Endothelial cell of umbilical vein (primary cell): ENCODE data around the gene MORC1. TPM values are rescaled to one million over a fixed set of nuclear protein-coding genes. Genes with fewer than 3 reads are reported as not detected.

ENCODE experiments used
- BruUV-seq: library from RNA; stranded (reverse); fragments of 400-500 nt; replicated peaks from 2 replicates; lab custom pipeline; 2021; lab: Mats Ljungman, UMichigan
- CTCF ChIA-PET: fragments of 300-600, 350-600 bp; sonication (Branson Sonifier 250); formaldehyde crosslinking; loops from one replicate; lab custom pipeline; 2021; ENCODE audit warnings: antibody characterized with exemption, inconsistent platforms; lab: Charles Lee
- POLR2A ChIA-PET: fragments of 300-600, 350-600 bp; sonication (Branson Sonifier 250); formaldehyde crosslinking; loops from one replicate; lab custom pipeline; 2021; ENCODE audit warnings: antibody characterized with exemption, inconsistent platforms; lab: Charles Lee
- DNase-seq: peaks from one replicate; pipeline ENCODE4 v3.0.0-alpha.2; 2011; ENCODE audit warnings: low read depth, low spot score
- FAIRE-seq: peaks from 2 replicates; lab custom pipeline; 2011; peaks lifted over from hg19 to GRCh38; lab: Jason Lieb, UNC
- H2AFZ ChIP-seq: 2 replicates; pipeline ENCODE4 v1.6.0; 2012; ENCODE audit warnings: low read depth, low read length, control low read depth, inconsistent platforms
- H3K27ac ChIP-seq: 2 replicates; pipeline ENCODE4 v1.5.1; 2011; ENCODE audit warnings: low read depth, mild to moderate bottlenecking, control low read depth, low read length, moderate library complexity; ENCODE audit not compliant: insufficient read depth
- H3K27me3 ChIP-seq, 2 experiments: 2 replicates each; pipeline versions ENCODE4 v1.6.0 to v1.6.1; 2011; ENCODE audit warnings: low read length in 2 of 2, mixed read lengths in 1 of 2; ENCODE audit not compliant: control insufficient read depth in 2 of 2, insufficient read depth in 2 of 2
- H3K36me3 ChIP-seq, 2 experiments: 2 replicates in 1 of 2; 3 replicates in 1 of 2; pipeline ENCODE4 v1.5.1; 2011; ENCODE audit warnings: low read length in 2 of 2, mild to moderate bottlenecking in 1 of 2, moderate library complexity in 1 of 2; ENCODE audit not compliant: control insufficient read depth in 2 of 2, insufficient read depth in 2 of 2; ENCODE audit errors: extremely low read depth in 1 of 2
- H3K4me1 ChIP-seq: 3 replicates; pipeline ENCODE4 v1.5.1; 2011; ENCODE audit warnings: mild to moderate bottlenecking, low read length; ENCODE audit not compliant: control insufficient read depth, insufficient read depth; ENCODE audit errors: extremely low read depth
- H3K4me2 ChIP-seq: 2 replicates; pipeline ENCODE4 v1.6.1; 2011; ENCODE audit warnings: low read length, control low read depth, mixed read lengths; ENCODE audit not compliant: insufficient read depth
- H3K4me3 ChIP-seq, 3 experiments: fragments of 200-600 bp in 1 of 3; sonication (generic), shearing (Covaris generic) in 1 of 3; replicated peaks in 1 of 3; 2 replicates each; pipeline ENCODE4 v1.5.1; 2011 to 2016; ENCODE audit warnings: control low read depth in 3 of 3, low read length in 3 of 3, mild to moderate bottlenecking in 2 of 3, inconsistent platforms in 1 of 3, low read depth in 1 of 3, moderate library complexity in 1 of 3; ENCODE audit not compliant: insufficient read depth in 1 of 3
- H3K79me2 ChIP-seq: 2 replicates; pipeline ENCODE4 v1.6.0; 2012; ENCODE audit warnings: low read length, inconsistent platforms; ENCODE audit not compliant: control insufficient read depth, insufficient read depth
- H3K9ac ChIP-seq: replicated peaks from 2 replicates; pipeline ENCODE3; 2011; ENCODE audit warnings: low read length, control low read depth; ENCODE audit not compliant: insufficient read depth; ENCODE audit errors: extremely low read depth
- H3K9me1 ChIP-seq: replicated peaks from 3 replicates; pipeline ENCODE4 v1.6.0; 2011; ENCODE audit warnings: mild to moderate bottlenecking, low read length; ENCODE audit not compliant: control insufficient read depth, insufficient read depth; ENCODE audit errors: extremely low read depth
- H3K9me3 ChIP-seq: replicated peaks from 2 replicates; pipeline ENCODE4 v1.5.1; 2012; ENCODE audit warnings: low read length, inconsistent platforms; ENCODE audit not compliant: control insufficient read depth, insufficient read depth
- H4K20me1 ChIP-seq: replicated peaks from 2 replicates; pipeline ENCODE3; 2011; ENCODE audit warnings: mild to moderate bottlenecking, low read length; ENCODE audit not compliant: control insufficient read depth, insufficient read depth; ENCODE audit errors: extremely low read depth
- CTCF ChIP-seq, 2 donors: IDR thresholded peaks; 1 replicate in 1 of 2; 2 replicates in 1 of 2; pipeline ENCODE4 v1.5.1; 2011; ENCODE audit warnings: low read length in 2 of 2, mild to moderate bottlenecking in 2 of 2, moderate library complexity in 2 of 2, control low read depth in 1 of 2, inconsistent platforms in 1 of 2, low read depth in 1 of 2; ENCODE audit not compliant: insufficient read depth in 1 of 2; ENCODE audit errors: extremely low read depth in 1 of 2
- EZH2 ChIP-seq: IDR thresholded peaks from 2 replicates; pipeline ENCODE4 v1.6.1; 2012; ENCODE audit warnings: borderline replicate concordance, low read depth, mild to moderate bottlenecking, moderate library complexity, low read length, inconsistent platforms; ENCODE audit not compliant: severe bottlenecking
- FOS ChIP-seq: IDR thresholded peaks from 2 replicates; pipeline ENCODE4 v1.6.1; 2011; ENCODE audit warnings: mild to moderate bottlenecking, low read length, moderate library complexity, borderline replicate concordance; ENCODE audit not compliant: insufficient read depth
- GATA2 ChIP-seq: IDR thresholded peaks from 2 replicates; pipeline ENCODE4 v1.7.0; 2011; ENCODE audit warnings: low read depth, mild to moderate bottlenecking, moderate library complexity, mixed read lengths, low read length; ENCODE audit not compliant: insufficient read length, insufficient read depth
- MAX ChIP-seq: IDR thresholded peaks from 2 replicates; pipeline ENCODE4 v1.6.1; 2011; ENCODE audit not compliant: insufficient read depth, insufficient read length
- MYC ChIP-seq: IDR thresholded peaks from one replicate; pipeline ENCODE4 v1.6.1; 2011; ENCODE audit warnings: mild to moderate bottlenecking, low read depth, low read length
- POLR2A ChIP-seq: IDR thresholded peaks from 2 replicates; pipeline ENCODE4 v1.6.1; 2012; ENCODE audit warnings: low read depth, mild to moderate bottlenecking, control low read depth, low read length
- dilution Hi-C: fragments of 300-500 bp; cut with MboI; formaldehyde crosslinking; loops from one replicate; pipeline ENCODE4 v1.15.0; 2019; ENCODE audit warnings: low sequenced_read_pairs; ENCODE audit not compliant: extremely low pct_ligation_motif_present
- intact Hi-C: fragments of 100-400 bp; cut with micrococcal nuclease; formaldehyde crosslinking; loops from one replicate; pipeline ENCODE4 v1.10.0; 2022
- polyA plus RNA-seq, 4 experiments: library from polyadenylated mRNA; depleted of rRNA in 3 of 4; stranded (reverse) in 3 of 4; unstranded in 1 of 4; fragments of >200 nt; gene quantifications; 2 replicates each; pipeline versions ENCODE4 v1.2.1 to v1.2.3, GENCODE V29; 2011 to 2012; ENCODE audit warnings: missing spikeins in 1 of 4
- total RNA-seq: library from RNA; stranded (reverse); gene quantifications from 2 replicates; pipeline ENCODE4 v1.2.3, GENCODE V29; 2021

The MORC1 gene
- total and polyA plus RNA-seq, 2 donors (not counting 3 experiments of a cell fraction or from before 2014, with no cell fraction given), result not detected

GRCh38 chr3:109073116-109073515 lies 44.8 kb downstream of the MORC1 start:
- TF ChIP-seq MYC (no peak), GATA2 (no peak), EZH2 (no peak), POLR2A (no peak), FOS (no peak), MAX (no peak), CTCF (IDR thresholded peaks at IDR 0.05; ENCODE audit: extremely low read depth in 1 of 2, insufficient read depth in 1 of 2, low read depth in 1 of 2, low read length in 2 of 2) (no peak)

More at GRCh38 chr3:109073116-109073515, 44.8 kb downstream of the MORC1 start:
- no peaks in the 10 kb centered on the region for H3K9me1 ChIP-seq
- DNase-seq, result no peak
- no peaks in the 10 kb centered on the region for H3K79me2 ChIP-seq
- intact Hi-C loops, result no loop called here
- H4K20me1 ChIP-seq, result no peaks in the 10 kb centered on the region
- H2AFZ ChIP-seq, result no peak overlapping the region
- POLR2A ChIA-PET, result no interaction called here
- no peak for FAIRE-seq
- CTCF ChIA-PET, result no interaction called here
- H3K27ac ChIP-seq, result no peak overlapping the region
- no peak overlapping the region for H3K4me3 ChIP-seq
- H3K4me1 ChIP-seq, result no peaks in the 10 kb centered on the region
- no TSS peak for BruUV-seq
- H3K9ac ChIP-seq, result no peak overlapping the region
- H3K9me3 ChIP-seq, result no peaks in the 10 kb centered on the region
- no peaks in the 10 kb centered on the region for H3K36me3 ChIP-seq
- dilution Hi-C loops, result no loop called here
- no peak overlapping the region for H3K4me2 ChIP-seq
- H3K27me3 ChIP-seq, result no peaks in the 10 kb centered on the region
